Measurements from ENCODE around the gene CNDP1.
"Not testable (repeated sequence)": the region's sequence is repeated elsewhere in the genome, so short reads cannot be mapped to it uniquely, and the experiment has no call there.

CNDP1 gene

GRCh38 chr18:74524915-74525314 is 9.4 kb upstream of the CNDP1 start:
- not testable (repeated sequence) for H4K12ac ChIP-seq (ENCODE audit: low read depth, low read length); H3K4ac ChIP-seq (ENCODE audit: low read depth, low read length)

GRCh38 chr18:74525741-74526140 is 8.6 kb upstream of the CNDP1 start:
- Histone ChIP-seq H3K9me3 (ENCODE audit: insufficient read depth, low read depth, low read length) (peaks cover 7% of the 10 kb centered on the region), H2AFZ (ENCODE audit: insufficient read depth, low read length, poor library complexity) (no peak overlapping the region), H3K27me3 (ENCODE audit: insufficient read depth, low read length) (no peaks in the 10 kb centered on the region), H3K4me2 (ENCODE audit: low read length) (no peak overlapping the region), H4K12ac (ENCODE audit: low read depth, low read length) (no peak overlapping the region), H3K4ac (ENCODE audit: low read depth, low read length) (no peak overlapping the region), H3K4me1 (ENCODE audit: control insufficient read depth in 1 of 2, insufficient read depth in 2 of 2, low read length in 2 of 2) (peaks cover 6 to 11% of the 10 kb centered on the region in 2 experiments), H4K91ac (ENCODE audit: low read depth, low read length) (no peak overlapping the region), H3K14ac (ENCODE audit: low read length) (no peak overlapping the region), H2BK5ac (ENCODE audit: low read depth, low read length, poor library complexity) (no peak overlapping the region), H3K18ac (ENCODE audit: low read length) (no peak overlapping the region), H2BK120ac (ENCODE audit: insufficient read depth, low read length, poor library complexity) (no peak overlapping the region), H3K36me3 (ENCODE audit: control insufficient read depth in 1 of 2, insufficient read depth in 2 of 2, low read length in 2 of 2) (peaks cover 10% of the 10 kb centered on the region in 2 experiments), H3K27ac (ENCODE audit: low read depth, low read length) (no peak overlapping the region), H3K9ac (ENCODE audit: low read length) (no peak overlapping the region), H2BK12ac (ENCODE audit: low read length) (no peak overlapping the region), H3K79me1 (ENCODE audit: low read length) (no peaks in the 10 kb centered on the region), H3K79me2 (ENCODE audit: control insufficient read depth, insufficient read depth, low read length, poor library complexity) (no peaks in the 10 kb centered on the region), H3K23ac (ENCODE audit: low read length) (no peak overlapping the region), H3K4me3 (ENCODE audit: low read depth, low read length) (peak overlapping the region; percentile 4), H4K8ac (ENCODE audit: low read depth, low read length) (no peak overlapping the region), H2AK5ac (ENCODE audit: low read length) (no peak overlapping the region)
- WGBS (ENCODE audit: extremely low coverage, insufficient coverage, insufficient read length), result no CpG with 5 or more reads among the region's 9 CpGs
- no peak for DNase-seq

More at GRCh38 chr18:74524915-74525314, 9.4 kb upstream of the CNDP1 start:
- not testable (repeated sequence) for H3K18ac ChIP-seq (ENCODE audit: low read length); H2BK120ac ChIP-seq (ENCODE audit: insufficient read depth, low read length, poor library complexity); DNase-seq; H3K27me3 ChIP-seq (ENCODE audit: insufficient read depth, low read length); H3K79me1 ChIP-seq (ENCODE audit: low read length); H3K9ac ChIP-seq (ENCODE audit: low read length); H4K91ac ChIP-seq (ENCODE audit: low read depth, low read length); H3K9me3 ChIP-seq (ENCODE audit: insufficient read depth, low read depth, low read length); H2BK12ac ChIP-seq (ENCODE audit: low read length); H3K14ac ChIP-seq (ENCODE audit: low read length); H2AK5ac ChIP-seq (ENCODE audit: low read length); H4K8ac ChIP-seq (ENCODE audit: low read depth, low read length); H2BK5ac ChIP-seq (ENCODE audit: low read depth, low read length, poor library complexity); H2AFZ ChIP-seq (ENCODE audit: insufficient read depth, low read length, poor library complexity); H3K79me2 ChIP-seq (ENCODE audit: control insufficient read depth, insufficient read depth, low read length, poor library complexity); H3K23ac ChIP-seq (ENCODE audit: low read length); H3K27ac ChIP-seq (ENCODE audit: low read depth, low read length); H3K4me2 ChIP-seq (ENCODE audit: low read length); H3K4me3 ChIP-seq (ENCODE audit: low read depth, low read length)
- Histone ChIP-seq H3K36me3 (ENCODE audit: control insufficient read depth in 1 of 2, insufficient read depth in 2 of 2, low read length in 2 of 2) (peaks cover 18 to 19% of the 10 kb centered on the region in 2 experiments), H3K4me1 (ENCODE audit: control insufficient read depth in 1 of 2, insufficient read depth in 2 of 2, low read length in 2 of 2) (peaks cover 6 to 11% of the 10 kb centered on the region in 2 experiments)
- no CpG with 5 or more reads among the region's 7 CpGs for WGBS (ENCODE audit: extremely low coverage, insufficient coverage, insufficient read length)

GRCh38 chr18:74526488-74526887 is 7.8 kb upstream of the CNDP1 start:
- Histone ChIP-seq H3K4me1 (ENCODE audit: control insufficient read depth in 1 of 2, insufficient read depth in 2 of 2, low read length in 2 of 2) (peaks cover 6 to 11% of the 10 kb centered on the region in 2 experiments), H3K18ac (ENCODE audit: low read length) (no peak overlapping the region), H3K79me1 (ENCODE audit: low read length) (no peaks in the 10 kb centered on the region), H4K12ac (ENCODE audit: low read depth, low read length) (no peak overlapping the region), H2BK120ac (ENCODE audit: insufficient read depth, low read length, poor library complexity) (no peak overlapping the region), H3K4ac (ENCODE audit: low read depth, low read length) (no peak overlapping the region), H3K14ac (ENCODE audit: low read length) (no peak overlapping the region), H3K27me3 (ENCODE audit: insufficient read depth, low read length) (no peaks in the 10 kb centered on the region), H4K8ac (ENCODE audit: low read depth, low read length) (no peak overlapping the region), H3K79me2 (ENCODE audit: control insufficient read depth, insufficient read depth, low read length, poor library complexity) (no peaks in the 10 kb centered on the region), H3K9ac (ENCODE audit: low read length) (no peak overlapping the region), H3K27ac (ENCODE audit: low read depth, low read length) (no peak overlapping the region), H4K91ac (ENCODE audit: low read depth, low read length) (no peak overlapping the region), H2AFZ (ENCODE audit: insufficient read depth, low read length, poor library complexity) (no peak overlapping the region), H3K9me3 (ENCODE audit: insufficient read depth, low read depth, low read length) (peaks cover 10% of the 10 kb centered on the region), H3K23ac (ENCODE audit: low read length) (no peak overlapping the region), H3K36me3 (ENCODE audit: control insufficient read depth in 1 of 2, insufficient read depth in 2 of 2, low read length in 2 of 2) (peaks cover 4% of the 10 kb centered on the region in 2 experiments), H2BK5ac (ENCODE audit: low read depth, low read length, poor library complexity) (no peak overlapping the region), H3K4me2 (ENCODE audit: low read length) (no peak overlapping the region), H3K4me3 (ENCODE audit: low read depth, low read length) (no peak overlapping the region), H2BK12ac (ENCODE audit: low read length) (no peak overlapping the region), H2AK5ac (ENCODE audit: low read length) (no peak overlapping the region)
- no CpG with 5 or more reads among the region's 2 CpGs for WGBS (ENCODE audit: extremely low coverage, insufficient coverage, insufficient read length)
- peak; percentile 41 to 83 for DNase-seq

GRCh38 chr18:74528478-74528877 is 5.8 kb upstream of the CNDP1 start:
- no peak overlapping the region for H4K8ac ChIP-seq (ENCODE audit: low read depth, low read length)

More at GRCh38 chr18:74528478-74528877, 5.8 kb upstream of the CNDP1 start:
- H4K91ac ChIP-seq (ENCODE audit: low read depth, low read length), result no peak overlapping the region
- H3K18ac ChIP-seq (ENCODE audit: low read length), result no peak overlapping the region
- H3K9ac ChIP-seq (ENCODE audit: low read length), result no peak overlapping the region
- no peak overlapping the region for H2BK120ac ChIP-seq (ENCODE audit: insufficient read depth, low read length, poor library complexity)
- no peaks in the 10 kb centered on the region for H3K27me3 ChIP-seq (ENCODE audit: insufficient read depth, low read length)
- H3K14ac ChIP-seq (ENCODE audit: low read length), result no peak overlapping the region
- no peak overlapping the region for H4K12ac ChIP-seq (ENCODE audit: low read depth, low read length)
- H3K9me3 ChIP-seq (ENCODE audit: insufficient read depth, low read depth, low read length), result peaks cover 6% of the 10 kb centered on the region
- no peak overlapping the region for H2AFZ ChIP-seq (ENCODE audit: insufficient read depth, low read length, poor library complexity)
- no peak overlapping the region for H2AK5ac ChIP-seq (ENCODE audit: low read length)
- DNase-seq, result no peak
- no peak overlapping the region for H3K4me3 ChIP-seq (ENCODE audit: low read depth, low read length)
- WGBS (ENCODE audit: extremely low coverage, insufficient coverage, insufficient read length), result no CpG with 5 or more reads among the region's 1 CpG
- no peak overlapping the region for H3K27ac ChIP-seq (ENCODE audit: low read depth, low read length)
- H3K4ac ChIP-seq (ENCODE audit: low read depth, low read length), result no peak overlapping the region
- H3K4me1 ChIP-seq (ENCODE audit: control insufficient read depth in 1 of 2, insufficient read depth in 2 of 2, low read length in 2 of 2), result peaks cover 6 to 11% of the 10 kb centered on the region in 2 experiments
- H3K36me3 ChIP-seq (ENCODE audit: control insufficient read depth in 1 of 2, insufficient read depth in 2 of 2, low read length in 2 of 2), result no peaks in the 10 kb centered on the region
- H3K79me1 ChIP-seq (ENCODE audit: low read length), result no peaks in the 10 kb centered on the region
- no peaks in the 10 kb centered on the region for H3K79me2 ChIP-seq (ENCODE audit: control insufficient read depth, insufficient read depth, low read length, poor library complexity)
- no peak overlapping the region for H3K23ac ChIP-seq (ENCODE audit: low read length)
- no peak overlapping the region for H2BK12ac ChIP-seq (ENCODE audit: low read length)
- H2BK5ac ChIP-seq (ENCODE audit: low read depth, low read length, poor library complexity), result no peak overlapping the region
- no peak overlapping the region for H3K4me2 ChIP-seq (ENCODE audit: low read length)
